HG03060 (cell line): Measurements from ENCODE around the gene TSPAN18.

Source experiments
- ATAC-seq: cut with Tn5 transposase; IDR thresholded peaks from one replicate; pipeline ENCODE4 v1.9.1; 2021; ENCODE audit warnings: low read depth, moderate number of reproducible peaks; ENCODE audit not compliant: unreplicated experiment

The TSPAN18 gene

GRCh38 chr11:44837661-44838060 lies 110.9 kb downstream of the TSPAN18 start:
- ATAC-seq: no peak

DNA sequence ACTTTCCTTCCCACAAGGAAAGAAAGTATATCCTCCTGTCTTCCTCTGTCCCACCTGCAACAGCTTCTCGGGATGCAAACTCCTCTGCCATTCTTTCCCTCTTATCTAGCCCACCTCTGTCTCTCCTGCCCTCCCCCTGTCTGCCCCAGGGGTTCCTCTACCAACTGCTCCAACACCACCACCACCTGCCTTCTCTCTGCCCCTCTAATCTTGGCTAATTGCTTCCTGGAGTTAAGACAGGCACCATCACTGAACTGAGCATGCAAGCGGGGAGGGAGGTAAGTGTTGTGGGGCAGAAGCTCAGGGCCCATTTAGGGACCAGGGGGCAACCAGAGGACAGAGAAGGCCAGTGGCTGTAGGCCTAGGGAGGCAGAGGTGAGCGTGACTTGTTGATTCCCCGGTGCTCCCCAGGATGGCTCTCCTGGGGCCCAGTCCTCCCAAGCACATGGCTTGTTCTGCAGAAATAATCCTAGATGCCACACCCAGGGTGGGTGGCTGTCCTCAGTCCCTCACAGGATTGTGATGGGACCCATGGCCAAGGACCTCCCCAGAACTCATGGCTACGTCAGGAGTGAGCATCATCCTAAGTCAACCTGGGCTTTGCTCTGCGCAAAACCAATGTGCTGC lies 112.8 kb downstream of the TSPAN18 start:
- no peak for ATAC-seq

GRCh38 chr11:44840085-44840478 lies 113.3 kb downstream of the TSPAN18 start:
- no peak for ATAC-seq

- ATAC-seq: no peak
Measured at GRCh38 chr11:44840521-44841251, 113.9 kb downstream of the TSPAN18 start.

DNA sequence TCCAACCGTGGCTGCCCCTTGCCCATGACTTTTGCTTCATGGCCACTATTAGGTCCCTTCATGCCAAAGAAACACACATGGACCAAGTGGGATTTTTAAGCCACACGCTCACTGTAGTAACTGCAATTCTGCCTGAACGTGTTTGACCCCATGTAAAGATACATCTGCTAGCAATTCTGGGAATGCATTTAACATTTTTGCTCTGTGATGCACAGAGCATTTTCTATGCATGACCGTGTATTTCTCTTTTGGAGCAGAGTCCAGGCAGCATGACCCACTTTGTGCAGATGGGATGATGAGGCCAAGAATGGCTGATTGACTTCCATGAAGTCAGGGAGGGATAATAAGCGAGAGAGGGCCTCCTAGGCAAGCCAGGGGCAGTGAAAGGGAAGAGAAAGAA lies 115.5 kb downstream of the TSPAN18 start:
- ATAC-seq: no peak

GRCh38 chr11:44846852-44847251 lies 120.1 kb downstream of the TSPAN18 start:
- ATAC-seq: no peak

- ATAC-seq: no peak
Measured at GRCh38 chr11:44847316-44847715, 120.6 kb downstream of the TSPAN18 start.

DNA sequence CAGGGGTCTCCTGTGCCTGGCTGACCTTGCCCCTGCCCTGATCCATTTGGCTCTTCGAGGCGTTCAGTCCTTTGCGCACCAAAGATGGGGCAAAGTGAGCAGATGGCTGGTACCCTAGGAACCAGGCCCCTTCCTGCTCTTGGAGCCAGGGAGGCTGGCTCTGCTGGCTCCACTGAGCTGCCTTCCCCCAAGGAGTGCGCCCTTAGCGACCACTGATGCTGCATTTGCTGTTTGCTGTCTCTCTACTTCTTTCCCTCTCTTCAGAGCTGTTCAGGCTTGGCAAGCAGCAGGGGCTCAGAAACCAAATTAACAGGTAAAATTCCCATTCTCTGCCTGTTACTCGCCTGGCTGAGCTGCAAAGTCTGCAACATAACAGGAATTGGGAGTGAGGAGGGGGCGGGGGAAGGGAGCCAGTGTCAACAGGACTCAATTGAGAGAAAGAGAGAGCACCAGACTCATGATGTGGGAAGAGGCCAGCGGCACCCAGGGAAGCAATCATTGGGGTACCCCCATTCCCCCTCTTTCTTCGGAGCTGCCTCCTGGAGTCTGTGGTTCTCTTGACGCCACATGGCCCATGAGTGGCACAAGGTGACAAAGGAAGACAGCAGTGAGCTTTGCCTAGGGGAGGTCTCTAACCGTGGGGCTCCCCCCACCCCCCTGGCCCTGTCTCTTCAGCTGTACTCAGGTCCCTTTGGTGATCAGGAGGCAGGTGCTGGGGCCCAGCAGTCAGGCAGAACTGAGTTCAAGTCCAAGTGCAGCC lies 121.6 kb downstream of the TSPAN18 start:
- no peak for ATAC-seq

DNA sequence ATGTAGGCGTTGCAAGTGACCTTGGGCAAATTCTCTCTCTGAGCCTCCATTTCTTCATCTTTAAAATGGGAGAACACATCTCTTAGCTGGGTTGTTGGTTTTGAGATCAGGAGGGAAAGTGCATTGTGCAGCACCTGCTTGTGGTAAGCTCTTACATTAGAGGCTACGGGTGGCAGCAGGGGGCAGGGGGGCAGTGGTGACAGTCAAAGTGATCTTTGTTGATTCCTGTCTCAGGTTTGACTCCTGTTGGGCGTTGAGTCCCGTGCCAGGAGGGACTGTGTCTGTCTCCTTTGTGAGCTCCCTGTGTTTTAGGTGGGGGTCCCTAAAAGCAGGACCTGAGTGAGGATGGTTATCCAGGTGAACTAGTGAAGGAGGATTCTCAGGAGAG lies 122.2 kb downstream of the TSPAN18 start:
- ATAC-seq: no peak

DNA sequence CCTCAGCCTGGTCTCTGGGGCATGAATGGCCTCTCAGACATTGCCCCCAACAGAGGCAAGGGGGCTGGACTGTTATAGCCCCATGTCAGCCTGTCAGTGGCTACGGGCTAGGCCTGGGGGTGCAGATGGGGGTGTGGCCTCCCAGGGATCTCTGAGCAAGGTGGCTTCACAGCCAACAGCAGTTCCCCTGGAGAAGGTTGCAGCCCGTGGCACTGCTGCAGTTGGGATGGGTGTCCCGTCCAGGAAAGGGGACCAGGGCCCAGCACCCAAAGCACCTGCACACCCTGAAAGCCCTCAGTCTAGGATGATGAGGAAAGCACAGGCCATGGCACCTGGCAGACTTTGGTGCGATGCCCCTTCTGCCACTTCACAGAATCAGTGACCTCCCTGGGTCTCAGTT lies 122.7 kb downstream of the TSPAN18 start:
- no peak for ATAC-seq

DNA sequence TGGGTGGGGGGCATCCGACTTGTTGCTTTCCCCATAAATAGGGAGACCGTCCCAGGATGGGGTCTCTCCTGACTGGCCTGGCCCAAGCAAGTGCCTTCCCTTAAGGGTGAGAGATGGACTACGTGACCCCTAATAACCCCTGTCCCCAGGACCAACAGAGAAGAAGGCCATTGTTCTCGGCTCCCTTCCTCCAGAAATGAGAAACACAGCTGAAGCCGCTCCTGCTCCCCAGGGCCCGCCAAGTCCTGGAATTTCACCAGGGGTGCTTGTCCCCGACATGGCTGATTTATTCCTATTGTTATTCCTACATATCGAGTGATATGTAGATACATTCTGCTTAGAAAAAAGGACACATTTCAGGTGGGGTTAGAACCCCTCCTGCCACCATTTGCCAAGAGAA lies 123.2 kb downstream of the TSPAN18 start:
- ATAC-seq: no peak

DNA sequence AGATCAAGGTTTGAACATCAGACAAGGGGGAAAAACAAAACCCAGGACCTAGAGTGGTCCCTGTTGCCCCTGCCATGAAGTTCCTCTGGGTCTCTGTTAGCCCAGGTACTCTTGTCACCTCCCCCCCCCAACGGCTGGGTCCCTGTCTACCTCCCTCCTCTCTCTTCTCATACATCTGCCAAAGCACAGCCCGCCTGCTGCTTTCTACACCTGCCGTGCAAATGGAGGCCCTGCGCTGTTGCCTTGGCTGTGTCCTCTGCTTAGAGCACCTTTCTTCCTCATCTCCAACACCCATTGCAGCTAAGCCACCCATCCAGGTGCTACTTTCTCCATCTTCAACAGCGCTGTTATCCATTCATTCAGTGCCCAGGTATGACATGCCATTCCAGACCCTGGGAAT lies 124.7 kb downstream of the TSPAN18 start:
- ATAC-seq: no peak

GRCh38 chr11:44852159-44852747 lies 125.5 kb downstream of the TSPAN18 start:
- no peak for ATAC-seq

- no peak for ATAC-seq
Measured at GRCh38 chr11:44852952-44853351, 126.2 kb downstream of the TSPAN18 start.

- ATAC-seq: no peak
Measured at GRCh38 chr11:44853666-44854065, 126.9 kb downstream of the TSPAN18 start.

DNA sequence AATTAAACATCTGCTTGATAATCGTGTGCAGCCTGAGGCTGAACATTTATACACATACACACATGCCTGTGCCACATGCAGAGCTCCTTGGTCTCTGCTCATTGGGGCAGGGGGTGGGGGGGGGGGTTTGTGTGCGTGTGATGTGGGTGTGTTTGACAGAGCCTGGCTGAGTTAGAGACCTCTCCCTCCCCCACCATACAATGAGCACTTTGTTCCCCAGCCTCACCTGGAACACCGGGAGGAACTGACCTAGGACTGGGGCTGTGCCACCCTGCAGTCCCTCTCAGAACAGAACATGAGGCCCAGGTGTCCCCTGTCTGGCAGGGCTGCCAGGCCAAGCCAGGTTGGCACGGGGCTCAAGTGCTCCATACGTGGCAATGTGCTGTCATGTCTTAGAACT lies 127.3 kb downstream of the TSPAN18 start:
- no peak for ATAC-seq

GRCh38 chr11:44854741-44855492 lies 128.2 kb downstream of the TSPAN18 start:
- no peak for ATAC-seq

DNA sequence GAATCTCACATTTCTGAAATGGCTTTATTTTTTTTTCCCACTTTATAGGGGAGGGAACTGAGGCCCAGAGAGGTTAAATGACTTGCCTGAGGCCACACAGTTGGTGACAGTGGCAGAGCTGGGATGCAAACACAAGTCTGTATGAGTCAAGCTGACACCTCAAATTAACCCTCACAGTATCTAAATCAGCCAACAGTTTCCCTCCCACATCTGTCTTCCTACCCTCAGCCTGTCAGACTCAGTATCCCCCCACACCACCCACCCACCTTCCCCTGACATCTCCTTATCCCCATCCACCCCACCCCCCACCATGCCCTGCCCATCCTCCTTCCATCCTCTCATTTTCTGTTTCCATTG lies 128.7 kb downstream of the TSPAN18 start:
- no peak for ATAC-seq

DNA sequence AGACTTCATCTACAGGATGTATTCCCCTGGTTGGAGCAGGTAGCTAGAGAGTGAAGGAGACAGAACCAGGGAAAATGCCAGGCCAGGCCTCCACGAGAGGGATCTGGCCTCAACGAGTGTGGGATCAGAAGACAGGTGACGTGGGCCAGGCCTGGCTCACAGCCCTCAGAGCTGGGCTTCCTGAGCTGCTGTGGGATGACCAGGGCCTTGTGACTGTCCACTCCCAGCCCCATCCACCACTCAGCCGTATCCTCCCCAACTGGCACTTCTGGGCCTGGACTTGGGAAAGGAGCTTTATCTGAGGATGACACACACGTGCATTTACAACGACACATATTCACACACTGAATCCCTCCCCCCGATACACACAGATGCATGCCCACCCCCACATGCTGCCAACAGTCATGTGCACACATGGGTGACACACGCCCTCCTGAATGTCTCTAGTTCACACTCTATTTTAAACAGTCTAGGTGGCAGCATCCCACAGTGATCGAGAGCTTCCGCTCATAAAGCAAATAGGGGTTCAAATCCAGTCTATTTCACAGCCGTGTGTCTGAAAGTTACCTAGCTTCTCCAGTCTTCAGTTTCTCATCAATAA lies 130.8 kb downstream of the TSPAN18 start:
- no peak for ATAC-seq

GRCh38 chr11:44858796-44859527 lies 132.2 kb downstream of the TSPAN18 start:
- ATAC-seq: no peak
